Esophagus squamous epithelium (tissue), 4 donors: ENCODE results near the gene OR2H1.

Source experiments
- POLR2A ChIP-seq, 4 donors: fragments of 450-650 bp; IDR thresholded peaks; one replicate each; pipeline ENCODE4 v1.6.1; 2017; ENCODE audit warnings: antibody characterized with exemption in 4 of 4, mild to moderate bottlenecking in 4 of 4, moderate library complexity in 3 of 4
- TF ChIP-seq, protein P1 (sequence below), 6 experiments: fragments of 450-650 bp in 4 of 6; fragments of 200-600 bp in 2 of 6; sonication (generic) in 2 of 6; IDR thresholded peaks; one replicate each; pipeline ENCODE4 v1.5.1; 2016 to 2019; ENCODE audit warnings: antibody characterized with exemption in 6 of 6, mild to moderate bottlenecking in 4 of 6, moderate library complexity in 4 of 6

GRCh38 chr6:29451471-29452193 is 5.3 kb upstream of the OR2H1 start:
- TF ChIP-seq, protein P1, sequence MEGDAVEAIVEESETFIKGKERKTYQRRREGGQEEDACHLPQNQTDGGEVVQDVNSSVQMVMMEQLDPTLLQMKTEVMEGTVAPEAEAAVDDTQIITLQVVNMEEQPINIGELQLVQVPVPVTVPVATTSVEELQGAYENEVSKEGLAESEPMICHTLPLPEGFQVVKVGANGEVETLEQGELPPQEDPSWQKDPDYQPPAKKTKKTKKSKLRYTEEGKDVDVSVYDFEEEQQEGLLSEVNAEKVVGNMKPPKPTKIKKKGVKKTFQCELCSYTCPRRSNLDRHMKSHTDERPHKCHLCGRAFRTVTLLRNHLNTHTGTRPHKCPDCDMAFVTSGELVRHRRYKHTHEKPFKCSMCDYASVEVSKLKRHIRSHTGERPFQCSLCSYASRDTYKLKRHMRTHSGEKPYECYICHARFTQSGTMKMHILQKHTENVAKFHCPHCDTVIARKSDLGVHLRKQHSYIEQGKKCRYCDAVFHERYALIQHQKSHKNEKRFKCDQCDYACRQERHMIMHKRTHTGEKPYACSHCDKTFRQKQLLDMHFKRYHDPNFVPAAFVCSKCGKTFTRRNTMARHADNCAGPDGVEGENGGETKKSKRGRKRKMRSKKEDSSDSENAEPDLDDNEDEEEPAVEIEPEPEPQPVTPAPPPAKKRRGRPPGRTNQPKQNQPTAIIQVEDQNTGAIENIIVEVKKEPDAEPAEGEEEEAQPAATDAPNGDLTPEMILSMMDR (IDR thresholded peaks at IDR 0.05) = no peak
- no peak for TF ChIP-seq POLR2A (IDR thresholded peaks at IDR 0.05)
